Measurements from ENCODE around the gene KCNIP1.

Gene KCNIP1

GRCh38 chr5:170563824-170564567, 60.2 kb downstream of the KCNIP1 start:
- Histone ChIP-seq H3K36me3 (ENCODE audit: control insufficient read depth, insufficient read depth, low read length) (no peaks in the 10 kb centered on the region), H3K9me3 (ENCODE audit: control insufficient read depth, low read length) (no peaks in the 10 kb centered on the region), H3K4me1 (ENCODE audit: control insufficient read depth, insufficient read depth, low read length, poor library complexity, severe bottlenecking) (no peaks in the 10 kb centered on the region), H3K4me3 (ENCODE audit: extremely low read depth, insufficient read depth, low read length, poor library complexity, severe bottlenecking) (no peak overlapping the region), H3K27ac (ENCODE audit: low read depth, low read length, severe bottlenecking) (no peak overlapping the region)
- WGBS, 2 experiments (ENCODE audit: insufficient coverage in 2 of 2) = 90 to 94% methylated on average over 8 of the region's 12 CpGs

DNA sequence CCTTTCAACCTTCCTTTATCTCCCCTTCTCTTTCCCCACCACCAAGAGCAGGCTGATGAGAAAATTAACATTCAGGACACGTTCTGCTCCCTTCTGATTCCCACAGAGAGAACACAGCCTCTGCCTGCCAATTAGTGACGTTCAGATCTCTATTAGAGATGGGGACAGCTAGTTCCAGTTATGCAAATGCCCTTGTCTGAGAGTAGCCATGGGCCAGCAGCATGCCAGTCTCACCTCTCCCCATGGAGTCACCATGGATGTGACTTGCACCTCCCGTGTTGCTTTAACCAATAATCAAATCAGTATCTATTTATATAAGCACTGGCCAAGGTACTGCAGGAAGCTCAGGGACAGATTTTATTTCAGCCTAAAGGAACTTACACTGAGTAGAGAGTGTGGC, 61.3 kb downstream of the KCNIP1 start:
- WGBS, 2 experiments (ENCODE audit: insufficient coverage in 2 of 2) = 63% methylated on average over 1 of the region's 3 CpGs; no CpG with 5 or more reads in 1 of the 2 experiments
- H3K9me3 ChIP-seq (ENCODE audit: control insufficient read depth, low read length) = no peaks in the 10 kb centered on the region

DNA sequence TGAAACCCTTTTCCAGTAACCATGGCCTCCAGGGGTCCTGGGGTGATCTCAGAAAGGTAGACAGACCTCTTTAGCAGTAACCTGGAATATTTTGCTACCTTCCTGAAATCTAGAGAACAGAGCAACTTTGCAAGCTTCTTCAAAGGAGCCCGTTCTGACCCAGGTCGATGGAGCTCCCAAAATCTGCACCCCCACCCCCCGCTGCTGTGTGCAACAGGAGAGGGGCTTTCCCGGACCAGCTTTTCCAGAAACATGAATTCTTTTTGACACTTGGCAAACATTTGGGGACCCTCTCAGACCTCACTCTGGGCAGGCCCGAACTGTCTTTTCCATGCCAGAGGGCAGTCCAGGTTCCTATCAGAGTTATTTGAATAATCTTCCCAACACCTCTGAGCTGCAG, 65.3 kb downstream of the KCNIP1 start:
- Histone ChIP-seq H3K4me1 (ENCODE audit: control insufficient read depth, insufficient read depth, low read length, poor library complexity, severe bottlenecking) (peaks cover 21% of the 10 kb centered on the region), H3K9me3 (ENCODE audit: control insufficient read depth, low read length) (no peaks in the 10 kb centered on the region)
- 92 to 96% methylated on average over 4 to 5 of the region's 5 CpGs for WGBS, 2 experiments (ENCODE audit: insufficient coverage in 2 of 2)

More for the DNA sequence above, 61.3 kb downstream of the KCNIP1 start:
- no peaks in the 10 kb centered on the region for H3K4me1 ChIP-seq (ENCODE audit: control insufficient read depth, insufficient read depth, low read length, poor library complexity, severe bottlenecking)
- H3K36me3 ChIP-seq (ENCODE audit: control insufficient read depth, insufficient read depth, low read length) = no peaks in the 10 kb centered on the region
- H3K4me3 ChIP-seq (ENCODE audit: extremely low read depth, insufficient read depth, low read length, poor library complexity, severe bottlenecking) = no peak overlapping the region
- no peak overlapping the region for H3K27ac ChIP-seq (ENCODE audit: low read depth, low read length, severe bottlenecking)

DNA sequence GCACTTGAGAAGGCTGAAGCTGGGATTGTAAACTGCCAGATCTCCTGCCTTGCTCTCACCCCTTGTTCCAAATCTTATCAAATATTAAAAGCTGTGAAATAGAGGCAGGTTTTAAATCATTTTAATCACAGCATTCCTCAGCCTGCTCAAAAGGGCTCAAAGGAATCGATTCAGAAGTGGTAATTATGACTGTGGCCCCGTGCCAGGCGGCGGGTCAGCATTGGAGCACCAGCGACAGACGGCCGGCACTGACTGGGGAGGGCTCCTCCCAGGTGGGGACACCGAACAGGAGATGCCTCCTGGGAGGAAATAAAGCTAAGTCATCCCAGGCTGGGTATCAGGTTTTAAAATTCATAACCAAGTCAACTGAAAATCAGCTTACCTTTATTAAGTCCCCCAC, 66.7 kb downstream of the KCNIP1 start:
- peaks cover 21% of the 10 kb centered on the region for H3K4me1 ChIP-seq (ENCODE audit: control insufficient read depth, insufficient read depth, low read length, poor library complexity, severe bottlenecking)
- WGBS, 2 experiments (ENCODE audit: insufficient coverage in 2 of 2) = 91 to 97% methylated on average over 8 of the region's 8 CpGs
- H3K36me3 ChIP-seq (ENCODE audit: control insufficient read depth, insufficient read depth, low read length) = no peaks in the 10 kb centered on the region
- H3K27ac ChIP-seq (ENCODE audit: low read depth, low read length, severe bottlenecking) = no peak overlapping the region
- H3K9me3 ChIP-seq (ENCODE audit: control insufficient read depth, low read length) = no peaks in the 10 kb centered on the region
- H3K4me3 ChIP-seq (ENCODE audit: extremely low read depth, insufficient read depth, low read length, poor library complexity, severe bottlenecking) = no peak overlapping the region

More for the DNA sequence above, 65.3 kb downstream of the KCNIP1 start:
- H3K27ac ChIP-seq (ENCODE audit: low read depth, low read length, severe bottlenecking) = no peak overlapping the region
- H3K4me3 ChIP-seq (ENCODE audit: extremely low read depth, insufficient read depth, low read length, poor library complexity, severe bottlenecking) = no peak overlapping the region
- no peaks in the 10 kb centered on the region for H3K36me3 ChIP-seq (ENCODE audit: control insufficient read depth, insufficient read depth, low read length)

DNA sequence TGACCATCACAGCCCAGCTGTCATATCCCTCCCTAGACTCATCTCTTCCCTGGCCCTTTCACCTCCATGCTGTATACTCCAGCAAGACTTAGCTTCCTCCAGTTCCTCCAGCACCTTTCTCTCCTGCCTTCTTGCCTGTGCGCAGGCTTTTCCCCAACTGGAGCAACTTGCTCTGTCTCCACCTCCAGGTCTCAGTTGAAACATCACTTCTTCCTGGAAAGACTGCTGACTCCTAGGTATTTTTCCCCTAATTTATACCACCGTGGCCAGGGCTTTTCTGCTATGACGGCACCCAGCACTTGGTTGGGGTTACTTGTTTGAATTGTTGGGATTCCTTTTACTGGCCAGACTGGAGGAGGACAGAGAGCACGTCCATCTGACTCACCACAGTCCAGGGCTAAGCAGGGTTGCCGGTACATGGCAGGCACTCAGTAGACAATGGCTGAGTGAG, 67.5 kb downstream of the KCNIP1 start:
- Histone ChIP-seq H3K36me3 (ENCODE audit: control insufficient read depth, insufficient read depth, low read length) (no peaks in the 10 kb centered on the region), H3K4me1 (ENCODE audit: control insufficient read depth, insufficient read depth, low read length, poor library complexity, severe bottlenecking) (peaks cover 21% of the 10 kb centered on the region), H3K4me3 (ENCODE audit: extremely low read depth, insufficient read depth, low read length, poor library complexity, severe bottlenecking) (no peak overlapping the region), H3K27ac (ENCODE audit: low read depth, low read length, severe bottlenecking) (peak overlapping the region; percentile 11), H3K9me3 (ENCODE audit: control insufficient read depth, low read length) (no peaks in the 10 kb centered on the region)
- 58 to 65% methylated on average over 3 to 5 of the region's 5 CpGs for WGBS, 2 experiments (ENCODE audit: insufficient coverage in 2 of 2)

DNA sequence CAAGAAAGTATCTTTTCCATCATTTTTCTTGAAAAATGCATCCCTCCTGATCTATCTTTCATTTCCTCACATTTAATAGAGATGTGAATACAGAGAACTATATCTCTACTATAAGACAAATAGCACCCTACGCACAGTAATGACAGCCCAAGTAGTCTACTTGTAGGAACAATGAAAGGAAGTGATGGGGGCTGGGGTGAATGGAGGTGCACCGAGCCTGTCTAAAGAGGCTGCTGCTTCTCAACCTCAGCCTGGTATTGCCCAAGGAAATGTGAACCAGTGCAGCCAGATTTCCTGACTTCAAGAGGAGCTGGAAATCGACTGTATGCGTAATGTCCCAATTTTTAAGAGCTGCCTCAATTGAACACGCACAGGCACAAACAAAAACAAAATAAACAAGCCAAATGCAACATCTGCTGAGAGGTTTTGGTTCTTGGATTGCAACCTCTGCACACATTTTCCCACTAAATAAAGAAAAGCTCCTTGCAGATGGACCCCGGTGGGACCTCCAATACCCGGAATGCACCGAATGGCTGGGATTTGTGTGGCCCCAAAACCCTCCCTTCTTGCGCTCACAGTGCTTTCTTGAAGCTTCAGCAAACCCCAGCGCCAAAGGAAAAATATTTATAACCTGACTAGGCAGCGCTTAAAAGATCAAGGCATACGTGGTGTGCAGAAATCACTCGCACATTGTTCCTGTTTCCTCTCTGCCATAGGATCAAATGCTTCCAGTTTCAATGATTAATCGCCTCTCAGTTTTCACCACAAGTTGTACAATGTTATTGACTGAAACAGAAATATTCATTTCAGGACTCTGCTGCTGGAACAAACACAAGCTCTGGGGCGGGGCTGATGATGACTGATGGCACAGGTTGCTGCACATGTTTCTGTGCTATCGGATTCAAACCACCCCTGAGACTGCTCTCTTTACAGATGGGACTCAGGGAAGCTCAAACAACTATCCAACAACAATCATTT, 68.3 kb downstream of the KCNIP1 start:
- Histone ChIP-seq H3K4me3 (ENCODE audit: extremely low read depth, insufficient read depth, low read length, poor library complexity, severe bottlenecking) (no peak overlapping the region), H3K9me3 (ENCODE audit: control insufficient read depth, low read length) (no peaks in the 10 kb centered on the region), H3K27ac (ENCODE audit: low read depth, low read length, severe bottlenecking) (peak overlapping the region; percentile 11), H3K36me3 (ENCODE audit: control insufficient read depth, insufficient read depth, low read length) (no peaks in the 10 kb centered on the region), H3K4me1 (ENCODE audit: control insufficient read depth, insufficient read depth, low read length, poor library complexity, severe bottlenecking) (peaks cover 21% of the 10 kb centered on the region)
- 87 to 88% methylated on average over 13 to 14 of the region's 16 CpGs for WGBS, 2 experiments (ENCODE audit: insufficient coverage in 2 of 2)

DNA sequence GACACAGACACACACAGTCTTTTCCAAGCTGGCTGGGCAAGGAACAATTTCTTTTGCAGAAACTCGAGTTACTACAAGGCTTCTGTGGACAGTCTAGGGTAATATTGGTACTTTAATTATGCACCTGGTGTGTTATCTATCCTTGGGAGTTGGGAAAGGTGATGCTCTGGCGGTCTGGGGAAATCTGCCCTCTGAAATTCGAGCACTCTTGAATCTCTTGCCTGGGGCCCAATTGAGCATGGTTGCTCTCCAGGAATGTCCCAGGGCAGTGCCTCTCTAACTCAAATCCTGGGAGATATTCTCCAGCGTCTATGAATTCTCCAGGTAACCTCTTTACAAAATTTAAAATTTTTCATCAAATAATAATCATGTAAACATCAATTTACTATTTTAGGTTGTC, 69.3 kb downstream of the KCNIP1 start:
- Histone ChIP-seq H3K4me3 (ENCODE audit: extremely low read depth, insufficient read depth, low read length, poor library complexity, severe bottlenecking) (no peak overlapping the region), H3K4me1 (ENCODE audit: control insufficient read depth, insufficient read depth, low read length, poor library complexity, severe bottlenecking) (peaks cover 21% of the 10 kb centered on the region), H3K27ac (ENCODE audit: low read depth, low read length, severe bottlenecking) (no peak overlapping the region), H3K9me3 (ENCODE audit: control insufficient read depth, low read length) (no peaks in the 10 kb centered on the region), H3K36me3 (ENCODE audit: control insufficient read depth, insufficient read depth, low read length) (no peaks in the 10 kb centered on the region)
- WGBS, 2 experiments (ENCODE audit: insufficient coverage in 2 of 2) = 64 to 65% methylated on average over 3 of the region's 4 CpGs

GRCh38 chr5:170573660-170574059, 69.8 kb downstream of the KCNIP1 start:
- H3K4me1 ChIP-seq (ENCODE audit: control insufficient read depth, insufficient read depth, low read length, poor library complexity, severe bottlenecking) = peaks cover 21% of the 10 kb centered on the region
- H3K9me3 ChIP-seq (ENCODE audit: control insufficient read depth, low read length) = no peaks in the 10 kb centered on the region
- H3K36me3 ChIP-seq (ENCODE audit: control insufficient read depth, insufficient read depth, low read length) = no peaks in the 10 kb centered on the region
- H3K4me3 ChIP-seq (ENCODE audit: extremely low read depth, insufficient read depth, low read length, poor library complexity, severe bottlenecking) = no peak overlapping the region
- no peak overlapping the region for H3K27ac ChIP-seq (ENCODE audit: low read depth, low read length, severe bottlenecking)
- no CpG with 5 or more reads among the region's 1 CpG for WGBS, 2 experiments (ENCODE audit: insufficient coverage in 2 of 2)

DNA sequence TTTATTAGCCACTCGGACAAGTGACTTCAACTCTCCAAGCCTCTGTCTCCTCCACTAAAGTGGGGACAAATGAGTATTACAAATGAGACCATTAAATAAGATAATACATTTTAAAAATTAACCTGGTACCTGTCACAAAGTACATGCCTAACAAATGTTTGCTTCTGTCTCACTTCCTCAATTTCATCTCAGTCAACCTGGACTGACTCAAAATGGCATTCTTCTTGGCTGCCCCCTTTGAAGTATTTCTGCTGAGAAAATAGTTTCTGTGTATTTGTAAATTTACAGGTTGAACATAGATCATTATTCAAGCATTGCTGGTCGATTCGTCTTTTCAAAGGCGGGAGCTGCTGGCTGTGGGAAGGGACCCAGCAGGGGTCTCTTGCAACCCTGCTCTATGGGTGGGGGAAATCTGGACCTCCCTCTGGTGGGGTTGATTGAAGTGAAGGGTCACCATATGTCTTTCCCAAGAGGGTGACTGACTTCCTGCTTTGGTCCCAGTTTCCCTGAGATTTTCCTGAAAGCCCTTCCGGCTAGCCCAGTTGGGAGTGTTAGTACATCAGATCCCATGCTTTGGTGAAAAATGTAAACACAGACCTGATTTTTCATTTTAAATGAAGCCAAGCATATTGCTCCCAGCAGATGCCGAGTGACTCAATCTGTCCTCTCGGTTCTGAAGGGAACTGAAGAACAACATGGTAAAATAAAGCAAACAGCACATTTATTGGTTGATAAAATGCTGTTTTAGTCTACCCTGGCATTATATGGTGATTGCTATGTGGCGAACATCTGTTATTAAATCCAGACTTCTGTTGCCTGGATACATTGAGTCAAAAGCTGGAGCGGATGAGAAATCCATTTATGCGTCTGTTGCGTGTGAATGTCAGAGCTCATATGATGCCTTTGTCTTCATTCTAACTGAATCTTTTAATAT, 73.0 kb downstream of the KCNIP1 start:
- Histone ChIP-seq H3K36me3 (ENCODE audit: control insufficient read depth, insufficient read depth, low read length) (no peaks in the 10 kb centered on the region), H3K27ac (ENCODE audit: low read depth, low read length, severe bottlenecking) (no peak overlapping the region), H3K4me1 (ENCODE audit: control insufficient read depth, insufficient read depth, low read length, poor library complexity, severe bottlenecking) (peaks cover 8% of the 10 kb centered on the region), H3K9me3 (ENCODE audit: control insufficient read depth, low read length) (no peaks in the 10 kb centered on the region), H3K4me3 (ENCODE audit: extremely low read depth, insufficient read depth, low read length, poor library complexity, severe bottlenecking) (no peak overlapping the region)
- 92 to 96% methylated on average over 10 of the region's 11 CpGs for WGBS, 2 experiments (ENCODE audit: insufficient coverage in 2 of 2)

GRCh38 chr5:170579601-170580000, 75.8 kb downstream of the KCNIP1 start:
- Histone ChIP-seq H3K9me3 (ENCODE audit: control insufficient read depth, low read length) (no peaks in the 10 kb centered on the region), H3K36me3 (ENCODE audit: control insufficient read depth, insufficient read depth, low read length) (no peaks in the 10 kb centered on the region), H3K4me3 (ENCODE audit: extremely low read depth, insufficient read depth, low read length, poor library complexity, severe bottlenecking) (no peak overlapping the region), H3K27ac (ENCODE audit: low read depth, low read length, severe bottlenecking) (no peak overlapping the region), H3K4me1 (ENCODE audit: control insufficient read depth, insufficient read depth, low read length, poor library complexity, severe bottlenecking) (peaks cover 8% of the 10 kb centered on the region)
- WGBS, 2 experiments (ENCODE audit: insufficient coverage in 2 of 2) = 50 to 83% methylated on average over 1 of the region's 3 CpGs
